IPS DF 6.9 (cell line): ENCODE results near the gene EHD1.
"Not testable (repeated sequence)": the region's sequence is repeated elsewhere in the genome, so short reads cannot be mapped to it uniquely, and the experiment has no call there.

Experiments used
- DNase-seq: peaks from one replicate; pipeline ENCODE4 v3.0.0-alpha.2; 2013; ENCODE audit warnings: low read depth, low spot score
- H3K27ac ChIP-seq: one replicate; pipeline ENCODE4 v1.5.1; 2013; ENCODE audit warnings: low read length, control low read depth
- H3K27me3 ChIP-seq: 2 replicates; pipeline ENCODE4 v1.6.1; 2013; ENCODE audit warnings: mild to moderate bottlenecking, low read length; ENCODE audit not compliant: control insufficient read depth, insufficient read depth
- H3K36me3 ChIP-seq: 2 replicates; pipeline ENCODE4 v1.6.1; 2013; ENCODE audit warnings: low read length; ENCODE audit not compliant: control insufficient read depth, insufficient read depth
- H3K4me1 ChIP-seq: 2 replicates; pipeline ENCODE4 v1.6.1; 2013; ENCODE audit warnings: low read length; ENCODE audit not compliant: control insufficient read depth, insufficient read depth
- H3K4me3 ChIP-seq: 2 replicates; pipeline ENCODE4 v1.5.1; 2013; ENCODE audit warnings: mild to moderate bottlenecking, low read length
- H3K9me3 ChIP-seq: 2 replicates; pipeline ENCODE4 v1.6.1; 2013; ENCODE audit warnings: low read length, inconsistent platforms; ENCODE audit not compliant: control insufficient read depth, insufficient read depth
- WGBS: extraction: QIAGEN DNeasy Blood & Tissue Kit; methylation state at CpG from one replicate; pipeline ENCODE4 v1.1.7; 2013; ENCODE audit warnings: mixed read lengths, missing lambda C conversion rate; ENCODE audit not compliant: insufficient read length, insufficient coverage; 5-methylcytosine and 5-hydroxymethylcytosine counted together

EHD1 gene

DNA sequence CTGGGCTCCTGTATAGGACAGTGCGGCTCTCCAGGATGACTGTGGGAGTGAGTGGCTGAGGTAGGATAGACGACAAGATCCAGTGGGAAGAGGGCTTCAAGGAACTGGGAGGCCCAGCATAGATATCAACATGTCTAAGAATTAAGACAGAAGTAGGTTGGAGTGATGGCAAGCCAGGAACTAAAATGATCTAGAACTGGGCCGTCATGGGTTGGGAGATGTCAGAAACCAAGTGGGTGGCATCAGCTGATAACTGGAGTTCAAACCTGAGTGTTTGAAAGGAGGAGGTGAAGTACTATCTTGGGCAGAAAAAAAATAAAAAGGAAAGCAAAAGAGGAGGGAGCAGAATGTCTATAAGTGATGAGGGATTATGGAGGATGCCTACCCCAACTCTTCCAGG is 60.9 kb downstream of the EHD1 start:
- no peaks in the 10 kb centered on the region for H3K9me3 ChIP-seq
- no peaks in the 10 kb centered on the region for H3K4me1 ChIP-seq
- WGBS, result no CpG with 5 or more reads among the region's 3 CpGs
- H3K27ac ChIP-seq, result no peak overlapping the region
- no peaks in the 10 kb centered on the region for H3K27me3 ChIP-seq
- no peak overlapping the region for H3K4me3 ChIP-seq
- no peaks in the 10 kb centered on the region for H3K36me3 ChIP-seq
- DNase-seq, result no peak

GRCh38 chr11:64815433-64815832 is 63.0 kb downstream of the EHD1 start:
- H3K4me1 ChIP-seq, H3K27me3 ChIP-seq, H3K36me3 ChIP-seq, DNase-seq, H3K4me3 ChIP-seq, H3K9me3 ChIP-seq, H3K27ac ChIP-seq: not testable (repeated sequence)
- no CpG with 5 or more reads among the region's 5 CpGs for WGBS

- DNase-seq, result no peak
- H3K36me3 ChIP-seq, result no peaks in the 10 kb centered on the region
- no peaks in the 10 kb centered on the region for H3K4me1 ChIP-seq
- H3K27me3 ChIP-seq, result no peaks in the 10 kb centered on the region
- H3K27ac ChIP-seq, result no peak overlapping the region
- no peak overlapping the region for H3K4me3 ChIP-seq
- no CpG with 5 or more reads among the region's 7 CpGs for WGBS
- H3K9me3 ChIP-seq, result no peaks in the 10 kb centered on the region
Observed at GRCh38 chr11:64814712-64815187, 63.7 kb downstream of the EHD1 start.

- no peaks in the 10 kb centered on the region for H3K27me3 ChIP-seq
- WGBS, result no CpG with 5 or more reads among the region's 5 CpGs
- no peaks in the 10 kb centered on the region for H3K9me3 ChIP-seq
- no peak overlapping the region for H3K4me3 ChIP-seq
- H3K27ac ChIP-seq, result no peak overlapping the region
- no peaks in the 10 kb centered on the region for H3K36me3 ChIP-seq
- no peak for DNase-seq
- H3K4me1 ChIP-seq, result no peaks in the 10 kb centered on the region
Observed at GRCh38 chr11:64813826-64814225, 64.6 kb downstream of the EHD1 start.

GRCh38 chr11:64810891-64811272 is 67.5 kb downstream of the EHD1 start:
- Histone ChIP-seq H3K9me3 (no peaks in the 10 kb centered on the region), H3K27me3 (no peaks in the 10 kb centered on the region), H3K4me3 (peak overlapping the region; percentile 2; the same call in 1 of the 2 replicates), H3K27ac (no peak overlapping the region), H3K36me3 (peaks cover 7% of the 10 kb centered on the region; the same call in 1 of the 2 replicates), H3K4me1 (no peaks in the 10 kb centered on the region)
- no CpG with 5 or more reads among the region's 17 CpGs for WGBS
- no peak for DNase-seq

- Histone ChIP-seq H3K4me1 (no peaks in the 10 kb centered on the region), H3K27me3 (no peaks in the 10 kb centered on the region), H3K27ac (no peak within 1 kb of the TSS), H3K9me3 (no peaks in the 10 kb centered on the region), H3K4me3 (peak within 1 kb of the TSS; percentile 90), H3K36me3 (peaks cover 8% of the 10 kb centered on the region; the same call in 1 of the 2 replicates)
- no CpG with 5 or more reads among the region's 46 CpGs for WGBS
- DNase-seq, result peak; percentile 90
Observed at GRCh38 chr11:64810271-64810890, 68.0 kb downstream of the EHD1 start, which contains the start of gene MEN1. Gene MEN1 (minus strand): TSS chr11:64810551. CDS start chr11:64810109, 442 bp downstream.

- no peaks in the 10 kb centered on the region for H3K9me3 ChIP-seq
- no peaks in the 10 kb centered on the region for H3K4me1 ChIP-seq
- no peak overlapping the region for H3K27ac ChIP-seq
- no peak for DNase-seq
- peak overlapping the region; percentile 90 for H3K4me3 ChIP-seq
- H3K36me3 ChIP-seq, result peaks cover 10% of the 10 kb centered on the region; the same call in 1 of the 2 replicates
- H3K27me3 ChIP-seq, result no peaks in the 10 kb centered on the region
- WGBS, result no CpG with 5 or more reads among the region's 44 CpGs
Observed at GRCh38 chr11:64809781-64810241, 68.6 kb downstream of the EHD1 start.

GRCh38 chr11:64805481-64805880 is 72.9 kb downstream of the EHD1 start:
- Histone ChIP-seq H3K4me1 (0 out of 2 replicates have a peak, but pooled peaks cover 2% of the 10 kb centered on the region), H3K4me3 (no peak overlapping the region), H3K36me3 (peaks cover 10% of the 10 kb centered on the region; the same call in 1 of the 2 replicates), H3K9me3 (no peaks in the 10 kb centered on the region), H3K27ac (no peak overlapping the region), H3K27me3 (no peaks in the 10 kb centered on the region)
- no CpG with 5 or more reads among the region's 9 CpGs for WGBS
- no peak for DNase-seq

DNA sequence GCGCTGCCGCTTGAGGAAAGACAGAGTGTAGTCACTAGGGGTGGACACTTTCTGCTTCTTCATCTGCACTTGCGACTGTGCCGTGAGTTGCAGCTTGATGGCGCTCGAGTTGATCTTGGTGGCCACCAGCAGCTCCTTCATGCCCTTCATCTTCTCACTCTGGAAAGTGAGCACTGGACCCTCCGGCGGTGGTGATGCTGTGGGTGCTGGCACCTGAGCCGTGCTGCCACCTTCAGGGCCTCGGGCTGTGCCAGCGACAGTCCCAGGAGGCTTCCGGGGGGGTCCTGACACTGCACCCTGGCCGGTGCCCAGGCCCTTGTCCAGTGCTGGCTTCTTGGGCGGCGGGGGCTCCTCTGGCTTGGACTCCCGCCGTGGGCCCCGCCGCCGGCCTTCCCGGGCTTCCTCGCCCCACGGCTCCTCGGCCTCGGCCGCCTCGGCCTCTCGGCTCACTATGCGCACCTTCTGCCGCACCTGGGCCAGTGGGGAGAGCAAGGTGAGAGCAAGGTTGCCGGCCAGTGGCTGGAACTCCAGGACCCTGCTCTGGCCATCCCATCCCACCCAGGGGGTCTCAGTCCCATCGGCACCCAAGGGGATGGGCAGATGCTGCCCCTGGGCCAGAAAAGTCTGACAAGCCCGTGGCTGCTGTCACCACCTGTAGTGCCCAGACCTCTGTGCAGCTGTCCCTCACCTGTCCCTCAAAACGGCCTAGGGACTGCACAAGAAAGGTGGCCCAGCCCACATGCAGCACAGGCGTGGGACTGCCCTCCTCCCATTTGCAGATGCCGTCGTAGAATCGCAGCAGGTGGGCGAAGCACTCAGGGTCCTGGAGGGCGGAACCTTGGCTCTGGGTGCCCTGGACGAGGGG is 73.8 kb downstream of the EHD1 start:
- WGBS, result no CpG with 5 or more reads among the region's 41 CpGs
- 0 out of 2 replicates have a peak, but pooled peaks cover 2% of the 10 kb centered on the region for H3K4me1 ChIP-seq
- no peak for DNase-seq

DNA sequence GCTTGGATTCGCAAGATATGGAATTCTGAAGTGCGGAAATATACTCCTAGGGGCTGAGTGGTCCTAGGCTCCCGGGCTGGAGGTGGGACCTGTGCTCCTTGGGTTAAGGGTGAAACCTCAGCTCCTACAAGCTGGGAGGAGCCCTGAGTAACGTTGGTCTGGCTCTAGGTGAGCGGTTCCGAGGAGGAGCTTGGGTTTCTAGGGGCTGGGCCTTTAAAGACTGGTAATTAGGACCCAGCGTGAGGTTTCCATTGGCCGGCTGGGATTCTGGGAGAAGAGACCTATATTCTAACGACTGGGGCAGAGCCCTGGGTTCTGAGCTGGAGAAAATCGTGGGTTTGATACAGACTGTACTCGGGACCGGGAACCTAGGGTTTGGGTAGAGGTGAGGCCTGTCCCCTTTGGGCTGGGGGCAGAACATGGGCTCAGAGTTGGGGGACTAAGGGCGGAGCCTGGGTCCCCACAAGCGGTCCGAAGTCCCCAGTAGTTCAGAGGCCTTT is 74.5 kb downstream of the EHD1 start:
- no peaks in the 10 kb centered on the region for H3K9me3 ChIP-seq
- H3K27me3 ChIP-seq, result no peaks in the 10 kb centered on the region
- DNase-seq, result no peak
- peak overlapping the region; percentile 1; the same call in 1 of the 2 replicates for H3K4me3 ChIP-seq
- H3K4me1 ChIP-seq, result 0 out of 2 replicates have a peak, but pooled peaks cover 2% of the 10 kb centered on the region
- no CpG with 5 or more reads among the region's 15 CpGs for WGBS
- no peak overlapping the region for H3K27ac ChIP-seq
- peaks cover 14% of the 10 kb centered on the region; the same call in 1 of the 2 replicates for H3K36me3 ChIP-seq

More for the DNA sequence above, 73.8 kb downstream of the EHD1 start:
- Histone ChIP-seq H3K27ac (no peak overlapping the region), H3K27me3 (no peaks in the 10 kb centered on the region), H3K9me3 (no peaks in the 10 kb centered on the region), H3K36me3 (peaks cover 12% of the 10 kb centered on the region; the same call in 1 of the 2 replicates), H3K4me3 (no peak overlapping the region)
